ENCODE data around the gene DENND2A.
"Not testable (repeated sequence)": the region's sequence is repeated elsewhere in the genome, so short reads cannot be mapped to it uniquely, and the experiment has no call there.

Gene DENND2A

GRCh38 chr7:140541513-140542227 lies 98.9 kb downstream of the DENND2A start:
- no peak for DNase-seq

GRCh38 chr7:140541176-140541512 lies 99.5 kb downstream of the DENND2A start:
- no peak for DNase-seq

- DNase-seq, result no peak
Observed at GRCh38 chr7:140540136-140540777, 100.4 kb downstream of the DENND2A start.

GRCh38 chr7:140539461-140539860 lies 101.2 kb downstream of the DENND2A start:
- DNase-seq, result no peak

GRCh38 chr7:140537750-140538482 lies 102.7 kb downstream of the DENND2A start:
- no peak for DNase-seq

GRCh38 chr7:140534743-140535142 lies 105.9 kb downstream of the DENND2A start:
- DNase-seq, result no peak

GRCh38 chr7:140533394-140533872 lies 107.2 kb downstream of the DENND2A start:
- DNase-seq, result no peak

- not testable (repeated sequence) for DNase-seq
Observed at GRCh38 chr7:140529428-140529827, 111.2 kb downstream of the DENND2A start.

GRCh38 chr7:140526787-140527664 lies 113.6 kb downstream of the DENND2A start:
- no peak for DNase-seq

GRCh38 chr7:140526214-140526613 lies 114.4 kb downstream of the DENND2A start:
- no peak for DNase-seq

- no peak for DNase-seq
Observed at GRCh38 chr7:140525743-140526142, 114.9 kb downstream of the DENND2A start.

GRCh38 chr7:140521421-140521820 lies 119.2 kb downstream of the DENND2A start:
- DNase-seq, result no peak

GRCh38 chr7:140519007-140519399 lies 121.6 kb downstream of the DENND2A start:
- no peak for DNase-seq

GRCh38 chr7:140518370-140519006 lies 122.1 kb downstream of the DENND2A start:
- no peak for DNase-seq

GRCh38 chr7:140517546-140518369 lies 122.9 kb downstream of the DENND2A start:
- DNase-seq, result peak; percentile 47

- DNase-seq, result no peak
Observed at GRCh38 chr7:140512317-140513000, 128.2 kb downstream of the DENND2A start.

GRCh38 chr7:140509789-140510188 lies 130.8 kb downstream of the DENND2A start:
- no peak for DNase-seq

- DNase-seq, result not testable (repeated sequence)
Observed at GRCh38 chr7:140507556-140507955, 133.1 kb downstream of the DENND2A start.

- no peak for DNase-seq
Observed at GRCh38 chr7:140506788-140507464, 133.7 kb downstream of the DENND2A start.

- no peak for DNase-seq
Observed at GRCh38 chr7:140501966-140502365, 138.6 kb downstream of the DENND2A start.
